ENCODE results near the gene APLN. TPM values are rescaled to one million over a fixed set of nuclear protein-coding genes. Genes with fewer than 3 reads are reported as not detected.
A peak's percentile ranks its signal among the peaks of the same experiment; 100 is the strongest.

Gene APLN
- total RNA-seq, 8 experiments from 2014 or later = 0.21 to 2.4 (median 1.1) TPM; not detected in 1

DNA sequence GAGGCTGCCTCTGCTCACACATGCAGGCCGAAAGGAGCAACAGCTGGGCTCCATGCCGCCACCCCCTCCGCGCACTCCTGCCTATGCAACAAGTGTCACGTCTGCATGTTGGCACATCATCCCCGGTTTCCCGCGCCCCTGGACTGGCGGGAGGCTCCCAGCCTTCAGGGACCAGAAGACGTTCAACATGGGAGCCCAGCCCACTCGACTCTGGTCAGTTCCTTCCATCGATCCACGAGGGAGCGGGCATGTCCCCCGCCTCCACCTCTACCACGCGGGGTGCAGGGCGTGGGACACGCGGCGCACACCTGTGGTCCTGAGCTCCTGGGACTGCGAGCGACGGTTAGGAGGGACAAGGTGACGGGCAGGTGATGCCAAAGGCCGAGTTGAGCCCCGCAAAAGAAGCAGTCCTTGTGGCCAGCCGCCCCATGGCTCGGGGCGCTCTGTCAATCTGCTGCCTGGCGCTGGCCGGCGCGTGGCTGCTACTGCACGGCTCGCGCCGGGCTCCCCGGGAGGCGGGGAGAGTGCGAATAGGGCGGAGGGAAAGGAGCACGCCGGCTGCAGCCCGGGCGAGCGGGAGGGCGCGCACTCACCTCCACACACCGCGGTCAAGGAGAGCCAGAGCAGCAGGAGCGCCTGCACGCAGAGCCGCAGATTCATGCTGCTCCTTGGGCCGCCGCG is 645 bp downstream of the APLN start:
- ATAC-seq (replicated peaks in 6 of 8) = peak; percentile 65 to 87 (median 76)
- 0% methylated on average over 1 of the region's 57 CpGs; no CpG with 5 or more reads in 9 of the 10 experiments for WGBS, 10 experiments
- Histone ChIP-seq H3K4me1 (replicated peaks in 1 of 2) (peaks cover 10 to 14% of the 10 kb centered on the region in 2 donors), H3K27ac (peak overlapping the region; percentile 57 to 81), H3K4me3 (peak overlapping the region; percentile 44 to 56 (median 47))
- in situ Hi-C loops (cut with MboI; ENCODE audit: low pct_unique_long_range_greater_than_20kb in 2 of 9, low sequenced_read_pairs in 9 of 9, unreplicated experiment in 9 of 9) = no loop called here

DNA sequence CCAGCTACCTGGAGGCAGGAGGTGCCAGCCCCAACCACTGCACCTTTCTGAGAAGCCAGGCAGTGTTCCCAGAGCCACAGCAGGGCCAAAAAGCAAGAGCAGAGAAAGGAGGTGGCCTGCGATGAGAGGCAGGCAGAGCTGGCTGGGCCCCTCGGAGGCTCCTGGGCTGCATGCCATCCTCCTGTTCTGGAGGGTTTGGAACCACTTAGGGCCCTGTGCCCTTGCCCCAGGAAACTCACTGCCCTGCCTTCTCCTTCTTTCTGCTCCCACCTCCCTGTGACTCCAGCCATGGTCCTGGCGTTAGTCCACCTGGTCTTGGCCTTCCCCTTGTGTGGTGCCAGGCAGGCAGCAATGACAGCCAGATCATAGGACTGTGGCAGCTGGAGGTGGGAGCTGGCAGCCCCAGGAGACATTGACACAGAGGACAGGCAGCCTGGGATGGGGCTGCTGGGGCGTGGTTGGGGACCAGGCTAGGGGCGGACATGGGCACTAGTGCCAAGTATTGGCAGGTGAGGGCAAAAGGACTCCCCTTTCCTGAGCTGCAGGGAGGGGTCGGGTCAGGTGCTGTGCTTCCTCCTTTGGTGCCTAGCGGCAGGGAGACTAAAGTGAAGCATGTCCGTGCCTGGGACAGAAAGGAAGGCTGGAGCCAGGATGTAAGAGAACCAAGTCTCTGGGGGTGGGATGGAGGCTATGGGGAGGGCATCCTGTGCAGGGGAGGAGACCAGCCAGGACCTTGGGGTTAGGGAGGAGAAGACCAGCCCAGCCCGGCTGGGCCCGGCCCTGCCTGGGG is 1.4 kb downstream of the APLN start:
- Histone ChIP-seq H3K27ac (no peak overlapping the region), H3K4me1 (replicated peaks in 1 of 2) (peaks cover 10 to 14% of the 10 kb centered on the region in 2 donors), H3K4me3 (peak overlapping the region; percentile 44 to 56 (median 47))
- in situ Hi-C loops (cut with MboI; ENCODE audit: low pct_unique_long_range_greater_than_20kb in 2 of 9, low sequenced_read_pairs in 9 of 9, unreplicated experiment in 9 of 9) = no loop called here
- 20 to 100% (median 60%) methylated on average over 1 of the region's 10 CpGs; no CpG with 5 or more reads in 7 of the 10 experiments for WGBS, 10 experiments
- ATAC-seq (replicated peaks in 6 of 8) = no peak

DNA sequence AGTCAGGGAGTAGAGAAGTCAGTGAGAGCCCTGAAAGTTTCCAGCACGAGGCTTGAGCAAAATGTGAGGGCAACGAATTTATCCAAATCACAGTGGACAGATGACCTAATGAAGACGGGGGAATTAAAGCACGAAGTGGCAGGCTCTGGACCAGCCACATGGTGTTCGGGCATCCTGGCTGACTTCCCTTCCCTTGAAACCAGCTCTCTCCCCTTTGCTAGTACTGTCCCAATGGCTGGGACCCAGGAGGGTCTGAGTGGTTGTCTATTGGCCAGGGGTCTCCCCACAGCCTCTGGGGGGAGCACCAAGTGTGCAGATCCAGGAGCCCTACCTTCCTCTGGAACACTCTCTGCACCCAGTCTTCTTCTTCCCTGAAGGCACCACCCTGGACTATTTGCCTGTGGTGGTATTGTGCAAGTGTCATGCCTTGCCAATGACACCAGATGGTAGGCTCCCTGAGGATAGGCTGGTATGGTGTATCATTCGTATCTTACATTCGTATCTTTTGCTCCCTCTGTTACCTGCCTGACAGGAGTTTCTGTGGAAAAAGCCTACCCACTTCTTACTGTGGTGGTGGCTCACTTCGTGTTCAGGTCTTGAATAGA is 2.1 kb downstream of the APLN start:
- H3K4me1 ChIP-seq (replicated peaks in 1 of 2) = peaks cover 10 to 14% of the 10 kb centered on the region in 2 donors
- no CpG with 5 or more reads among the region's 8 CpGs for WGBS, 10 experiments
- in situ Hi-C loops (cut with MboI; ENCODE audit: low pct_unique_long_range_greater_than_20kb in 2 of 9, low sequenced_read_pairs in 9 of 9, unreplicated experiment in 9 of 9) = no loop called here
- ATAC-seq (replicated peaks in 6 of 8) = no peak
- no peak overlapping the region for H3K4me3 ChIP-seq
- no peak overlapping the region for H3K27ac ChIP-seq

DNA sequence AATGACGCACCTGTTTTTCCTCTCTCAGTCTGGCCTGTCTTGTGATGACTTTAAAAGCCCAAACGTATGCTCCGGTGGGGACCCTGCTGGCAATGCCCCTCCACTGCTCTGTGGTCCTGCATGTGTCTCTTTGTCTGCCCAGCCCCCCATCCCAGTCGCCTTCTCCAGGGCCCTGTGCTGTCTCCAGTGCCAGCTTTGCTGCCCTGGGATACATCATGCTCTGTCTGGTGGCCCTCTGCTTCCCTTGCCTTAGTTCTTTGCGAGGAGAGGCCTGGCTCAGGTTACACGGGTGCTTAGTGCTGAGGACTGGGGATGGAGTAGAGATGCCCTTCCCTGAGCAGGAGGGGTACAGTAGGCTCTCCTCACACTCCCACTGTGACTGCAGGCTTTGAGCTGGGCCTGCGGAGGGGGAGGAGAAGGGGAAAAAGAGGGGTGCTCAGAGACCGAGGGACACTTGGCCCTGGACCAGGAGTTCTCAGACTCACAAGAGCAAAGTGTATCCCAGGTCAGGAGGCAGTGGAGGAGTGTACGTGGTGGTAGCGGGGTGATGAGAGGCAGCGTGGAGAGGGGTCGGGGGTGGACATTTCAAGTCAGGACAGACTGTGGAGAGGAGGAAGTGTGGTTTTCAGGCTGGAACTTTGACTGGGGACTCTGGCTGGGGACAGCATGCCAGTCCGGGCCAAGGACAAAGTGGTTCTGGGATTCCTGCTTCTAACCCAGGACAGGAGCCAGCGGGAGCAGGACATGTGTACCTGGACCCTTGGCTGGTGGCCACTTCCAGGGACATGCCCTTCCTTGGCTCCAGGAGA is 2.8 kb downstream of the APLN start:
- Histone ChIP-seq H3K4me1 (replicated peaks in 1 of 2) (peaks cover 10 to 14% of the 10 kb centered on the region in 2 donors), H3K4me3 (no peak overlapping the region), H3K27ac (no peak overlapping the region)
- WGBS, 10 experiments = 66 to 100% methylated on average over 2 to 8 of the region's 14 CpGs; no CpG with 5 or more reads in 8 of the 10 experiments
- in situ Hi-C loops (cut with MboI; ENCODE audit: low pct_unique_long_range_greater_than_20kb in 2 of 9, low sequenced_read_pairs in 9 of 9, unreplicated experiment in 9 of 9) = no loop called here
- no peak for ATAC-seq (replicated peaks in 6 of 8)

DNA sequence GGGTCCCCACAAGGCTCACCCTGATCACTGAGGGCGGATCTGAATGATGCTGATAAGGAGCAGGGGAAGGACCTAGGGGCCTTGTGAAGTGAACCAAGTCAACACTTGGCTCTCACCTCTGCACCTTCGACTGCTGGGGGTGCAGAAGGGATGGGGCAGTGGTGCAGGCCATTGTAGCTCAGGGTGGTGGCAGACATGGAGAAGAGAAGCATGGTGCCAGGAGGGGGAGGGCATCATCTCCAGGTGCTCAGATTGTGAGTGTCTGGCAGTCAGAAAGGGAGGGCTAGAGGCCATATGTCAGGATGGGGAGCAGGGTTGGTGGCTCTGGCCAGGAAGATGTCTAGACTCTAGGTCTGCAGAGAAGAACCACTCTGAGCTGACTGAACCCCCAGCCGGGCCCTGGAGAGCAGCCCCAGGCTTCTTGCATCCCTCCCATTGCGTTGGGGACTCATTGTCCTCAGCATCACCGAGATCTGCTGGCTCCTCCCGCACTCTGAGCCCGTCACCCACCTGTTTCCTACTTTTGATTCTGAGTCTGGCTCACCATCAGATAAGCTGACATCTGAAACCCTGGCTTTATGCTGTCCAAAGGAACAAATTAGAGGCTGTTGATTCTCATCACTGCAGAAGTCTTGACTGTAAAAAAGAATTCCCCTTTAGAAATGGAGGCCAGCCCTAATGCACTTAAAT is 3.8 kb downstream of the APLN start:
- ATAC-seq (replicated peaks in 6 of 8) = no peak
- Histone ChIP-seq H3K27ac (no peak overlapping the region), H3K4me1 (replicated peaks in 1 of 2) (peaks cover 10 to 14% of the 10 kb centered on the region in 2 donors), H3K4me3 (no peak overlapping the region)
- in situ Hi-C loops (cut with MboI; ENCODE audit: low pct_unique_long_range_greater_than_20kb in 2 of 9, low sequenced_read_pairs in 9 of 9, unreplicated experiment in 9 of 9) = no loop called here
- 0 to 40% methylated on average over 1 of the region's 7 CpGs; no CpG with 5 or more reads in 8 of the 10 experiments for WGBS, 10 experiments

DNA sequence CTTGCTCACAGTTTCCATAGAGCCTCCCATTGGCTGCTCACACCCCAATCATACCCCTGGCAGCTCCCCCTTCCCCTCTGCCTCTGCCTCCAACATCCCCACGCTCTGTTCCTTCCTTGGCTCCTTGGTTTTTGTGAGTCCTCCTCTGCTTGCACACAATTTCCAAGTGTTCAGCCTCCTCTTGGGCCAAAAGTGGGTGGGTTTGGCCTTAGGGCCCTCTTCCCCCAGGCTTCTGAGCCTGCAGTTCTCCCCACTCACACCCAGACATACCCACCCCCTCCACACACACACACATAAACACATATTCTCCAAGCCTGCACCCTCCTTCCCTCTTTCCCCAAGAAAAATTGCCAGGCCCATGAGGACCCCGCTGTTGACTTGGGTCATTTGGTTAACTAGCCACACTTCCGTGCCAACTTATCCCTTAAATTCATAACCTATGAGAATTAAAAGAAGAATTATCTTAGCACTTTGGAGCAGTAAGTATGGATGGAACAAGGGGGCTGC is 4.5 kb downstream of the APLN start:
- Histone ChIP-seq H3K27ac (no peak overlapping the region), H3K4me3 (no peak overlapping the region), H3K4me1 (replicated peaks in 1 of 2) (peaks cover 7 to 10% of the 10 kb centered on the region in 2 donors)
- ATAC-seq (replicated peaks in 6 of 8) = no peak
- WGBS, 10 experiments = 80% methylated on average over 1 of the region's 3 CpGs; no CpG with 5 or more reads in 9 of the 10 experiments
- in situ Hi-C loops (cut with MboI; ENCODE audit: low pct_unique_long_range_greater_than_20kb in 2 of 9, low sequenced_read_pairs in 9 of 9, unreplicated experiment in 9 of 9) = no loop called here

GRCh38 chrX:129649268-129650182 is 5.2 kb downstream of the APLN start:
- no peak overlapping the region for H3K27ac ChIP-seq
- in situ Hi-C loops (cut with MboI; ENCODE audit: low pct_unique_long_range_greater_than_20kb in 2 of 9, low sequenced_read_pairs in 9 of 9, unreplicated experiment in 9 of 9) = loop anchor here in 1 of 9 experiments (25.0 kb wide), 2 partner anchors 88 to 188 kb away; partner anchors contain the start of genes XPNPEP2 and ZDHHC9
- 0 to 40% (median 0%) methylated on average over 1 to 2 of the region's 9 CpGs; no CpG with 5 or more reads in 7 of the 10 experiments for WGBS, 10 experiments
- H3K4me3 ChIP-seq = no peak overlapping the region
- peaks cover 6 to 9% of the 10 kb centered on the region in 2 donors for H3K4me1 ChIP-seq (replicated peaks in 1 of 2)
- no peak for ATAC-seq (replicated peaks in 6 of 8)

DNA sequence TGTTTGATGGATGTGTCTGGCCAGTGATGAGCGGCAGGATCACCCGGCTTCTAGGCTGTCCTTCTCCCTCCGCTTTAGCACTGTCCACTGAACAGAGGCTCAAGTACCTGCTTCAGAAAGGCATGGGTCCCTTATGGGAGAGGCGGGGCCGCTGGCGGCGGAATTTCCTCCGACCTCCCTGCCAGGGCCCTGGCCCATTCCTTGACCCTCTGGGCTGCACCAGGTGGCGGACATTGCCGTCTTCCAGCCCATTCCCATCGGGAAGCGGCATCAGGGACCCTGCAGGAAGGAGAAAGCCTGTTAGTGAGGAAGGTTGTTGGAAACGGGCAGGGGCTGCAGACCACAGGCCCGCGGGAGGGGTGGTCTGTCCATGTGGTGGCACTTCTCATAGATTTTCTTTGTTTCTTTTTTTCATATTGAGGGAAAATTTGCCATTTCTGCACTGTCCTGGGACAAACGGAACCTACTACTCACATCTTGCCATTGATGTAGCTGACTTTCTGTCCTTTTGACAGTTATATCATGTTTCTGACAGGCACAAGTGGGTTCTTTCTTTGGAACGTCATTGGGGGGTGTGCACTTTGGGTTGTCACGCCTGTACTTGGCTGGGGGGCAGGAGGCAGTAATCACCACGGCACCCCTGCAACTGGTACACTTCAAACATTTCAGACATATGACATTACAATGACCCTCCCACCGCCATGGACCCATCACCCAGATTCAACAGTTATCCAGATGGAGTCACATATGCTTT is 6.1 kb downstream of the APLN start:
- ATAC-seq (replicated peaks in 6 of 8) = no peak
- in situ Hi-C loops (cut with MboI; ENCODE audit: low pct_unique_long_range_greater_than_20kb in 2 of 9, low sequenced_read_pairs in 9 of 9, unreplicated experiment in 9 of 9) = loop anchor here in 1 of 9 experiments (25.0 kb wide), 2 partner anchors 89 to 189 kb away; partner anchors contain the start of genes XPNPEP2 and ZDHHC9
- Histone ChIP-seq H3K4me1 (replicated peaks in 1 of 2) (peaks cover 5 to 7% of the 10 kb centered on the region in 2 donors), H3K4me3 (no peak overlapping the region), H3K27ac (no peak overlapping the region)
- 33 to 92% (median 80%) methylated on average over 1 to 6 of the region's 20 CpGs; no CpG with 5 or more reads in 5 of the 10 experiments for WGBS, 10 experiments

GRCh38 chrX:129647418-129648410 is 7.0 kb downstream of the APLN start:
- H3K4me1 ChIP-seq (replicated peaks in 1 of 2) = no peaks in the 10 kb centered on the region
- 60 to 100% methylated on average over 2 to 4 of the region's 14 CpGs; no CpG with 5 or more reads in 8 of the 10 experiments for WGBS, 10 experiments
- ATAC-seq (replicated peaks in 6 of 8) = no peak
- no peak overlapping the region for H3K27ac ChIP-seq
- in situ Hi-C loops (cut with MboI; ENCODE audit: low pct_unique_long_range_greater_than_20kb in 2 of 9, low sequenced_read_pairs in 9 of 9, unreplicated experiment in 9 of 9) = loop anchor here in 1 of 9 experiments (25.0 kb wide), 2 partner anchors 90 to 190 kb away; partner anchors contain the start of genes XPNPEP2 and ZDHHC9
- H3K4me3 ChIP-seq = no peak overlapping the region
